Measurements from ENCODE around the gene ARF5.

The ARF5 gene

DNA sequence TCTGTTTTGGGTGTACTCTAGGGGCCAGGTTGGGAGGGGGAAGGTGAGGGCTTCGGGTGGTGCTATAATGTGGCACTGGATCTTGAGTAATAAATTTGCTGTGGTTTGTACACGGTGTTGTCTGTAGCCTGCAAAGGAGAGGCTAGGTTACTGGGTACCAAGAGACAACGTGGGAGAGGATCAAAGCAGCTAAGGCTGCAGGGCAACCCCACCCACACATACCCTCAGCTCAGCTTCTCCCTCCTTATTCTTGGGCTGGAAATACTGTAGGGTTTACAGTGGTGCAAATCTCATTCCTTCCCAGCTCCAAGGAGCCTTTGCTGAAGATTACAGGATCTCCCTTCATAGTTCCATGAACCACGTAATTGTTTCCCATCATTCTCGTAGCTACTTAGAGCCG, 3.4 kb downstream of the ARF5 start:
- Histone ChIP-seq H3K4me3 (ENCODE audit: low read length) (no peak overlapping the region), H3K9ac (ENCODE audit: low read length) (no peak overlapping the region), H3K27me3 (ENCODE audit: control insufficient read depth, insufficient read depth, low read length) (no peaks in the 10 kb centered on the region), H3K36me3 (ENCODE audit: control insufficient read depth, insufficient read depth, low read length) (peaks cover 7% of the 10 kb centered on the region), H3K4me1 (ENCODE audit: control insufficient read depth, insufficient read depth, low read length) (peaks cover 7% of the 10 kb centered on the region), H3K27ac (ENCODE audit: low read depth, low read length) (no peak overlapping the region)

DNA sequence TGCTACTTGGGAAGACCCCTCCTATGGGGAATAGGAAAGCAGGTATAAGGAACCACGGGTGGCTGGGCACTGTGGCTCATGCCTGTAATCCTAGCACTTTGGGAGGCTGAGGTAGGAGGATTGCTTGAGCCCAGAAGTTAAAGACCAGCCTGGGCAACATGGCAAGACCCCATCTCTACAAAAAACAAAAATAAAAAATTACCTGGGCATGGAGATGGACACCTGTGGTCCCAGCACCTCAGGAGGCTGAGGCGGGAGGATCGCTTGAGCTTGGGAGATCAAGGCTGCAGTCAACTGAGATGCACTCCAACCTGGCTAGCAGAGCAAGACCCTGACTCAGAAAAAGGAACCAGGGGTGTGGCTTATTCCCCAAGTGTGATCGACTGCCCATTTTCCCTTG, 4.3 kb downstream of the ARF5 start:
- Histone ChIP-seq H3K4me1 (ENCODE audit: control insufficient read depth, insufficient read depth, low read length) (peaks cover 7% of the 10 kb centered on the region), H3K4me3 (ENCODE audit: low read length) (no peak overlapping the region), H3K36me3 (ENCODE audit: control insufficient read depth, insufficient read depth, low read length) (peaks cover 7% of the 10 kb centered on the region), H3K27me3 (ENCODE audit: control insufficient read depth, insufficient read depth, low read length) (no peaks in the 10 kb centered on the region), H3K9ac (ENCODE audit: low read length) (no peak overlapping the region), H3K27ac (ENCODE audit: low read depth, low read length) (no peak overlapping the region)

DNA sequence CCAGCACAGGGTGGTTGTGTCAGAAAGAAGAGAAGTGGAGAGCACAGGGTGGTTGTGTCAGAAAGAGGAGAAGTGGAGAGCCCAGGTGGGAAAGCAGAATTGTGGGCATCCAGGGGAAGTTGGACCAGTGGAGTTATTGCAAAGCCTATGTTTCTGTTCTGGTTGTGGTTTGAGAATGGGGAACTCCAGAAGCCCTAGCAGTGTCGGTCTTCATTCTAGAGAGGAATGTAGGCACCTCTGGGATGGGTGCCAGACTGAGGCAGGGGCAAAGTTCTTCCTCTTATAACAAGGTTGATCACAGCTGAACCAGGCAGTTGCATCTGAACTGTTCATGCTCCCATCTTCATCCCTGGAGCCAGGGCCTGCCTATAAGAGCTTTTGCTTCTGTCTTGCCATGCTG, 6.3 kb downstream of the ARF5 start:
- Histone ChIP-seq H3K4me1 (ENCODE audit: control insufficient read depth, insufficient read depth, low read length) (peaks cover under 1% of the 10 kb centered on the region), H3K36me3 (ENCODE audit: control insufficient read depth, insufficient read depth, low read length) (peaks cover 7% of the 10 kb centered on the region), H3K9ac (ENCODE audit: low read length) (no peak overlapping the region), H3K27me3 (ENCODE audit: control insufficient read depth, insufficient read depth, low read length) (no peaks in the 10 kb centered on the region), H3K4me3 (ENCODE audit: low read length) (no peak overlapping the region), H3K27ac (ENCODE audit: low read depth, low read length) (no peak overlapping the region)

DNA sequence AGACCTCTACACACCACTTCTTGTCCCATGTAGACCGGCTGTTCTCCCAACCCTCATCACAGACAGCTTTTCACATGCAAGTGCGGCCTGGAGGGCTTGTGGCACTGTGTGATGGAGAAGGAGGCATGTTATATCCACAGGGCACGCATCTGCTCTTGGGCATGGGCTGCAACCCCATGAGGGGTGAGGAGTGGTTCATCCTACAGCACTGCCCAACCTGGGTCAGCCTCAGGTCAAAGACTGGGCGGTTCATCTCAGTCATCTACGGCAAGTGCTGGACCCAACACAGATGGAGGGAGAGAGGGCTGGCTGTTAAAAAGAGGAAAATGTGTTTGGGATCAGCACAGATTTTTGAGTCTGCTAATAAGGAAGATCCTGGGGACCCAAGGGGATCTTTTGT, 7.5 kb downstream of the ARF5 start:
- Histone ChIP-seq H3K9ac (ENCODE audit: low read length) (no peak overlapping the region), H3K27me3 (ENCODE audit: control insufficient read depth, insufficient read depth, low read length) (no peaks in the 10 kb centered on the region), H3K4me1 (ENCODE audit: control insufficient read depth, insufficient read depth, low read length) (no peaks in the 10 kb centered on the region), H3K36me3 (ENCODE audit: control insufficient read depth, insufficient read depth, low read length) (peaks cover 7% of the 10 kb centered on the region), H3K27ac (ENCODE audit: low read depth, low read length) (no peak overlapping the region), H3K4me3 (ENCODE audit: low read length) (no peak overlapping the region)

DNA sequence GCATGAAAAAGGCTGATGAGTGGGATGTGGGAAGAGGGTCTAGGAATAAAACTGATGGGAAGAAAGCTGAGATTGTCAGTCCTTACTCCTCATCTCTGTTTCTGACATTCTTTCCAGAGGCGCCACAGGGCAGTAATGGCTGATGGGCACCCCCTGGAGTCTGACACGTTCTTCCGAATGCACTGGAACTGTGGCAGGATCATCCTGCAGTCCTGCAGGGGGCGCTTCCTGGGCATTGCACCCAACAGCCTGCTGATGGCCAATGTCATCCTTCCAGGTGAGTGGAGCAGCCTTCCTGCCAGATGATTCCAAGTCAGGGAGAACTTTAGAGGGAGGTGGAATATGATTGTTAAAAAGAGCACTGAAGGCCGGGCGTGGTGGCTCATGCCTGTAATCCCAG, 10.1 kb downstream of the ARF5 start:
- Histone ChIP-seq H3K36me3 (ENCODE audit: control insufficient read depth, insufficient read depth, low read length) (no peaks in the 10 kb centered on the region), H3K9ac (ENCODE audit: low read length) (no peak overlapping the region), H3K4me3 (ENCODE audit: low read length) (no peak overlapping the region), H3K27ac (ENCODE audit: low read depth, low read length) (no peak overlapping the region), H3K4me1 (ENCODE audit: control insufficient read depth, insufficient read depth, low read length) (no peaks in the 10 kb centered on the region), H3K27me3 (ENCODE audit: control insufficient read depth, insufficient read depth, low read length) (no peaks in the 10 kb centered on the region)

DNA sequence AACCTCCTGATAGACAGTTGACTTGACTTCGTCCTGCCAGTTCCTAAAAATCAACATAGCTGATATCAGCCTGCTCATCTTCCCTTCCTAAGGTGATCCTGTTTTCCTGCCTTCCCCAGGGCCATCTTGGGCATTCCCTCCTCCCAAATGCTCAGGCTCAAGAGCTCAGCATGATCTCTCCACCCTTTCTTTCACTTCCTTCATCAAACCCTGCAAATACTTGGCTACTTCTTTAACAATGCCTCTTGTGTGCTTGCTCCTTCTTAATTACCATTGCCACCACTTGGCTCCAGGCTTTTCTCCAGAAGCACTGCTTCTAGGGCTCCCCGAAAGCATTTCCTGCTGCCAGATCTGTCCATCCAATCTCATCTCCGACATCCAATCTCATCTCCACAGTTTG, 12.7 kb downstream of the ARF5 start:
- Histone ChIP-seq H3K27me3 (ENCODE audit: control insufficient read depth, insufficient read depth, low read length) (no peaks in the 10 kb centered on the region), H3K4me1 (ENCODE audit: control insufficient read depth, insufficient read depth, low read length) (no peaks in the 10 kb centered on the region), H3K27ac (ENCODE audit: low read depth, low read length) (no peak overlapping the region), H3K36me3 (ENCODE audit: control insufficient read depth, insufficient read depth, low read length) (no peaks in the 10 kb centered on the region), H3K4me3 (ENCODE audit: low read length) (no peak overlapping the region), H3K9ac (ENCODE audit: low read length) (no peak overlapping the region)

DNA sequence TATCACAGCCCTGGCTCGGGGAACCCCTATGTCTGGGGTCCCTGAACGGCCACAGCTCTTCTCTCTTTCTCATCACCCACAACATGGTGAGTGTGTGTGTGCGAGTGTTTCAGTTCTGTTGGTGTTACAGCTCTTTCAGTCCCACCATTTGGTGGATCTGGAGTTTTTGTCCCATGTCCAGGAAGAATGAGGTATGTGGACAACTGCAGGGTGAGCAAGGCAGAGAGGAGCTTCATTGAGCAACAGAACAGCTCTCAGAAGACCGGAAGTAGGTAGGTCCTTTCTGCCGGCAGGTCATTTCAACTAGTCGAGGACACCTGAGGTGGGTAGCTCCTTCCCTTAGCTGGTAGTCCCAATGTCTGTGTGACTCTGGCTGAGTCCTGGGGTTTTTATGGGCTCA, 20.2 kb downstream of the ARF5 start:
- no peaks in the 10 kb centered on the region for H3K4me1 ChIP-seq (ENCODE audit: control insufficient read depth, insufficient read depth, low read length)
- no peak overlapping the region for H3K9ac ChIP-seq (ENCODE audit: low read length)
- H3K27me3 ChIP-seq (ENCODE audit: control insufficient read depth, insufficient read depth, low read length) = no peaks in the 10 kb centered on the region
- H3K27ac ChIP-seq (ENCODE audit: low read depth, low read length) = no peak overlapping the region
- H3K36me3 ChIP-seq (ENCODE audit: control insufficient read depth, insufficient read depth, low read length) = no peaks in the 10 kb centered on the region
- H3K4me3 ChIP-seq (ENCODE audit: low read length) = no peak overlapping the region

DNA sequence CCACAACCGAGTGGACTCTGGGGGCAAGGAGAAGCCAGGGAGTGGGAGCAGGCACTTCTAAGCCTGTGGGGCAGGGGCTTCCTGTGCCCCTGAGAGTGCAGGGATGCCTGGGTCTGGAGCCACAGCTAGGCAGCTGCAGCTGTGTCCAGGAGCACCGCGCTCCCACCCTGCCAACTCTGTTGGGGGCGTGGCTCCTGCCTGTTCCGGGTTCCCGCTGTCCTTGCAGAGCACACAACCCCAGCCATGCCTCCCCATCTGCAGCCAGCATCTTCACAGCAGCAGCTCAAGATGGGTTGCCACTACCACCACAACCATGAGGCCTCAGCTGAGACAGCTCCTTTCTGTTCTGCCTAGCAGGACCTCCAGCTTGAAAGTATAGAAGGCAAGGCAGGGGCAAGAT, 21.1 kb downstream of the ARF5 start:
- Histone ChIP-seq H3K36me3 (ENCODE audit: control insufficient read depth, insufficient read depth, low read length) (no peaks in the 10 kb centered on the region), H3K27ac (ENCODE audit: low read depth, low read length) (no peak overlapping the region), H3K4me1 (ENCODE audit: control insufficient read depth, insufficient read depth, low read length) (no peaks in the 10 kb centered on the region), H3K4me3 (ENCODE audit: low read length) (no peak overlapping the region), H3K27me3 (ENCODE audit: control insufficient read depth, insufficient read depth, low read length) (no peaks in the 10 kb centered on the region), H3K9ac (ENCODE audit: low read length) (no peak overlapping the region)

DNA sequence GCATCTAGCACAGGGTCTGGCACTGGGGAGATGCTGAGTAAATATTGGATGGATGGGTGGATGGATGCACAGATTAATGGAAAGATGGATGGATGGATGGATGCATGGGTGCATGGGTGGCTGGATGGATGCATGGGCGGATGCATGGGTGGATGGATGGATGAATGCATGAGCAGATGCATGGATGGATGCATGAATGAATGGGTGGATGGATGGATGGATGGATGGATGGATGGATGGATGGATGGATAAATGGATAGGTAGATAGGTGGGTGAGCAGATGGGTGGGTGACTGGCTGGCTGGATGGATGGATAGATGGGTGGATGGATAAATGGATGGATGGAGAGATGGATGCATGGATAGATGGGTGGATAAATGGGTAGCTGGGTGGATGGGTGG, 24.1 kb downstream of the ARF5 start:
- Histone ChIP-seq H3K4me3 (ENCODE audit: low read length) (no peak overlapping the region), H3K9ac (ENCODE audit: low read length) (no peak overlapping the region), H3K4me1 (ENCODE audit: control insufficient read depth, insufficient read depth, low read length) (no peaks in the 10 kb centered on the region), H3K27ac (ENCODE audit: low read depth, low read length) (no peak overlapping the region), H3K36me3 (ENCODE audit: control insufficient read depth, insufficient read depth, low read length) (no peaks in the 10 kb centered on the region), H3K27me3 (ENCODE audit: control insufficient read depth, insufficient read depth, low read length) (peaks cover 8% of the 10 kb centered on the region)

DNA sequence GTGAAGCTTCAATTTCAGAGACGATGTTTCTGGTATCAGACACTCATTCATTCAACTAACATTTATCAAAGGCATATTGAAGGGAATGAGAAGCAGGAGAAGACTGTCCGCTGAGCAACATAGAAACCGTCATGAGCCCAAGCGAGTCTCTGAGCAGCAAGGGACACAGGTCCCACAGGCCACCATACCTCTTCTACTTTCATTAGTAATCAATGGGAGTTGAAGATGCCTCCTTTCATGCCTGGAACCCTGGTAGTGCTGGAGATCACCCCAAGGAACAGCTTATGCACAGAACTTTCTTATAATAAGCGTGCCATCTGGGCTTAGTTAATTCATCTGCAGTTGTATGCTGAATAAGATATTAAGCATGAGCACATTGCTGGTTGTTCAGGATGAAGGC, 28.5 kb downstream of the ARF5 start:
- Histone ChIP-seq H3K9ac (ENCODE audit: low read length) (no peak overlapping the region), H3K4me1 (ENCODE audit: control insufficient read depth, insufficient read depth, low read length) (no peaks in the 10 kb centered on the region), H3K27me3 (ENCODE audit: control insufficient read depth, insufficient read depth, low read length) (peaks cover 12% of the 10 kb centered on the region), H3K27ac (ENCODE audit: low read depth, low read length) (no peak overlapping the region), H3K36me3 (ENCODE audit: control insufficient read depth, insufficient read depth, low read length) (no peaks in the 10 kb centered on the region), H3K4me3 (ENCODE audit: low read length) (no peak overlapping the region)

DNA sequence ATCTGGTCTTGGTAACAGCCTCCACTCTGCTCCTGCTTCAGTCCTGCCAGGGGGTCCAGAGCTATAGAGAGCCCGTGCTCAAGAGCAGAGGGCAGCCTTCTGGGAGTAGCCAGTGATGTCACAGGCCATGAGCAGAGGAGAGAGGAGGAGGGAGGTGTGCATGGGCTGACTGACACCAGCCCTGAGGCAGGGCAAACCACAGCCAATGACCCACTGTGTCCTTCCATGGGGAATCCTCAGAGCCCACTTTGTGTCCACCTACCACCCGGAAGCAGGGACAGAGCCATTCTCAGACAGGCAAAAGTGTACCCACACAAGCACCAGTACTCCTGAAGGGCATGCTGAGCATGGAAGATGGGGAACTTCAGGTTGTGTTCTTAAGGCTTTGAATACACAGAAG, 29.8 kb downstream of the ARF5 start, which contains the start of gene PAX4:
PAX4 (minus strand) TSS at position 101 of the 400 bp plus-strand sequence. CDS start 2,214 bp downstream, outside the sequence.
- no peaks in the 10 kb centered on the region for H3K36me3 ChIP-seq (ENCODE audit: control insufficient read depth, insufficient read depth, low read length)
- no peak within 1 kb of the TSS for H3K9ac ChIP-seq (ENCODE audit: low read length)
- peaks cover 12% of the 10 kb centered on the region for H3K27me3 ChIP-seq (ENCODE audit: control insufficient read depth, insufficient read depth, low read length)
- H3K4me3 ChIP-seq (ENCODE audit: low read length) = no peak within 1 kb of the TSS
- H3K27ac ChIP-seq (ENCODE audit: low read depth, low read length) = no peak within 1 kb of the TSS
- no peaks in the 10 kb centered on the region for H3K4me1 ChIP-seq (ENCODE audit: control insufficient read depth, insufficient read depth, low read length)

DNA sequence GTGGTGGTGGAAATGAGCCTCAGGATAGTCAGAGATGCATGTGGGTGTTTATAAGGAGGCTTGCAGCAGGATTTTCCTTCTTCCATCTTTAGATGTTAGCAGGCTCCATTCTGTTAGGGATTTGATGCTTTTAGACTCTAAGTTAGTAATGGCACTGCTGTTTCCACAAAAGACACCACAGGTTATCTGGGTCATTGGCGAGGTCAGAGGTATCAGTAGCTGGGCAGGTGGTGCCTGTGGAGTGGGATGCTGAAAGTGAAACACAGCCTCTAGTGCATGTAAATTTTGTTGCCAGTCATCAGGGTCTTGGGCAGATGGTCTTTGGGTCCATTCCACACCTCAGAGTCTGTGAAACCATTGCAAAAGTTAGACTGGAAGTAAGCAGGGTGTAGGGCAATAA, 30.6 kb downstream of the ARF5 start:
- Histone ChIP-seq H3K27ac (ENCODE audit: low read depth, low read length) (no peak overlapping the region), H3K4me3 (ENCODE audit: low read length) (no peak overlapping the region), H3K9ac (ENCODE audit: low read length) (no peak overlapping the region), H3K27me3 (ENCODE audit: control insufficient read depth, insufficient read depth, low read length) (peaks cover 12% of the 10 kb centered on the region), H3K4me1 (ENCODE audit: control insufficient read depth, insufficient read depth, low read length) (no peaks in the 10 kb centered on the region), H3K36me3 (ENCODE audit: control insufficient read depth, insufficient read depth, low read length) (no peaks in the 10 kb centered on the region)

DNA sequence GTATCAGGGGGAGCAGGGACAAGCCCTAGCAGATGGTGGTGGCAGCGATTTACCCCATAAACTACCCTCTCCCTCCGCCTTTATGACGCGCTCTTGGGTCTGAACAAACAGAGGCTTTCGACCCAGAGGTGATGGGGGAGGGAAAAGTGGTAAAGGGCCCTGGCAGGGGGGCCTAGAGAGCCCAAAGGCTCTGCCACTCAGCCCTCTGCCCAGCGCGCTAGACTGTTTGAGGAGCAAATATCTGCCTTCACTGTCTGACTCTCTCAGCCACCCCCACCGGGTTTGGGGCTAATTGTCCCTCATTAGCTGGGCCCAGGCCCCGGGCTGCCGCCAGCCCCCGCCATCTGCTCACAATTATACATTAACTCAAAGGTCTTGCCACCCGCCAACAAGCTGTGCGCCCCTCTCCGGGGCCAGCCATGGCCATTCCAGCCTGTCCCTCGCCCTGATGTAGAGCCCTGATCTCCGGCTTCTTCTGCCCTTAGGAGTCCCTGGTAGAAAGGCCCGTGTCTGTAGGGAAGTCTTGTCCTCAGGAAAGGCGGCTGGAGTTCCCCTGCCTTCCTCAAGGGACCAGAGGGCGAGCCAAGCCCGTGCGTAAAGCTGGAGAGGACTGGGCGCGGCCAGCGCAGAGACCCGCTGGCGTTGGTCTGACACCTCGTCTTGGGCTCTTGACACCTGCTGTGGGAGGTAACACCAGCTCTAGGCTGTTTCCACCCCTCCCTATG, 31.6 kb downstream of the ARF5 start:
- Histone ChIP-seq H3K27me3 (ENCODE audit: control insufficient read depth, insufficient read depth, low read length) (peaks cover 12% of the 10 kb centered on the region), H3K4me1 (ENCODE audit: control insufficient read depth, insufficient read depth, low read length) (no peaks in the 10 kb centered on the region), H3K27ac (ENCODE audit: low read depth, low read length) (no peak overlapping the region), H3K9ac (ENCODE audit: low read length) (no peak overlapping the region), H3K4me3 (ENCODE audit: low read length) (no peak overlapping the region), H3K36me3 (ENCODE audit: control insufficient read depth, insufficient read depth, low read length) (no peaks in the 10 kb centered on the region)
